Peyer's patch (tissue), 4 donors: ENCODE data around the gene B3GAT3.

Source experiments
- POLR2A ChIP-seq, 2 donors: fragments of 450-650 bp; IDR thresholded peaks; one replicate each; pipeline ENCODE4 v1.5.1; 2017; ENCODE audit warnings: antibody characterized with exemption in 2 of 2, mild to moderate bottlenecking in 2 of 2, moderate library complexity in 2 of 2
- TF ChIP-seq, protein P1 (sequence below), 6 experiments: fragments of 450-650 bp in 4 of 6; fragments of 200-600 bp in 2 of 6; sonication (generic) in 1 of 6; IDR thresholded peaks; one replicate each; pipeline ENCODE4 v1.5.1; 2017 to 2019; ENCODE audit warnings: antibody characterized with exemption in 6 of 6, mild to moderate bottlenecking in 3 of 6, moderate library complexity in 1 of 6

DNA sequence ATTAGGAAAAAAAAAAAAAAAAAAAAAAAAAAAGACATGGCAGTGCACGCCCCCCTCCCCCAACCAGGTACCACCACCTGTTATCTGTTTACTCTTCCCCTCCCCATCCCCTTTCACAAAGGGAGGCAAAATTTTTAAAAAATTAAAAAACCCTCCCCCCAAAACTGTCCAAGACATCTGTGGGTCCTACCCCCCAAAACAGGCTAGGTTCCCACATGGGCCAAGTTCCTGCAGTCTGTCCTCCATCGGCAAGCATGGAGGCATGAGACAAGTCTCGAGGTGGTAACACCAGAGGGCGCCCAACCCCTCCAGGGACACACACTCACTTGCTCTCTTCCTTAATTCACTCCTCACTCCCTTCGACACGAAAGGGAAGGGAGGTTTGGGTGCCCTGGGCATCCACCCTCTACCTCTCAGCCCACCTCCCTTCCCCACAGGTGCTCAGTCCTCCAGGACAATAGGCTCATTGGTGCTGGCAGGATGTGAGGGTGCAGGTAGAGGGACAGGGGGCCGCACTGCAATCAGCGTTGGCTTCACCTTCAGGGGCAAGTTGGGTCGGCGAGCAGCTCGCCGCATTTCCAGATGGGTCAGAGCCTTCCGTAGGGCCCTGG lies 28.2 kb downstream of the B3GAT3 start:
- TF ChIP-seq, protein P1, sequence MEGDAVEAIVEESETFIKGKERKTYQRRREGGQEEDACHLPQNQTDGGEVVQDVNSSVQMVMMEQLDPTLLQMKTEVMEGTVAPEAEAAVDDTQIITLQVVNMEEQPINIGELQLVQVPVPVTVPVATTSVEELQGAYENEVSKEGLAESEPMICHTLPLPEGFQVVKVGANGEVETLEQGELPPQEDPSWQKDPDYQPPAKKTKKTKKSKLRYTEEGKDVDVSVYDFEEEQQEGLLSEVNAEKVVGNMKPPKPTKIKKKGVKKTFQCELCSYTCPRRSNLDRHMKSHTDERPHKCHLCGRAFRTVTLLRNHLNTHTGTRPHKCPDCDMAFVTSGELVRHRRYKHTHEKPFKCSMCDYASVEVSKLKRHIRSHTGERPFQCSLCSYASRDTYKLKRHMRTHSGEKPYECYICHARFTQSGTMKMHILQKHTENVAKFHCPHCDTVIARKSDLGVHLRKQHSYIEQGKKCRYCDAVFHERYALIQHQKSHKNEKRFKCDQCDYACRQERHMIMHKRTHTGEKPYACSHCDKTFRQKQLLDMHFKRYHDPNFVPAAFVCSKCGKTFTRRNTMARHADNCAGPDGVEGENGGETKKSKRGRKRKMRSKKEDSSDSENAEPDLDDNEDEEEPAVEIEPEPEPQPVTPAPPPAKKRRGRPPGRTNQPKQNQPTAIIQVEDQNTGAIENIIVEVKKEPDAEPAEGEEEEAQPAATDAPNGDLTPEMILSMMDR (IDR thresholded peaks at IDR 0.05) = peak in 5 of 6 experiments; percentile 47 to 69 (median 63)
- TF ChIP-seq POLR2A (IDR thresholded peaks at IDR 0.05) = no peak
